K562 (cell line): ENCODE measurements around the gene BICC1.

Experiments
- BCOR ChIP-seq: fragments of 450-650 bp; IDR thresholded peaks from 2 replicates; pipeline ENCODE4 v1.6.1; 2016
- ELF4 ChIP-seq: fragments of 450-650 bp; formaldehyde crosslinking; IDR thresholded peaks from 2 replicates; pipeline ENCODE4 v1.4.0; 2022; ENCODE audit warnings: missing genetic modification characterization
- PHF8 ChIP-seq: fragments of 200-600 bp; sonication (generic); IDR thresholded peaks from 2 replicates; pipeline ENCODE4 v1.6.1; 2012; ENCODE audit warnings: mixed run types, mild to moderate bottlenecking, inconsistent platforms, low read length, moderate library complexity, borderline replicate concordance
- POLR2A ChIP-seq: fragments of 450-650 bp; conservative IDR thresholded peaks from 2 replicates; pipeline ENCODE4 v1.6.1; 2016
- POLR3G ChIP-seq: IDR thresholded peaks from 2 replicates; pipeline ENCODE4 v1.6.1; 2011; ENCODE audit not compliant: insufficient read length, insufficient replicate concordance; ENCODE audit errors: extremely low read depth
- STAT5B ChIP-seq: fragments of 250-450 bp; sonication (Bioruptor Pico); IDR thresholded peaks from 2 replicates; pipeline ENCODE4 v1.8.0; 2021; ENCODE audit warnings: mild to moderate bottlenecking, inconsistent platforms
- ZNF174 ChIP-seq: fragments of 250-450 bp; sonication (Bioruptor Pico); IDR thresholded peaks from 2 replicates; pipeline ENCODE4 v1.4.0; 2020; ENCODE audit warnings: mild to moderate bottlenecking
- ZNF444 ChIP-seq: fragments of 250-450 bp; sonication (Bioruptor Pico); IDR thresholded peaks from 2 replicates; pipeline ENCODE4 v1.4.0; 2020; ENCODE audit warnings: mild to moderate bottlenecking, moderate library complexity
- TF ChIP-seq, protein P1 (sequence below), 2 experiments: fragments of 450-650 bp; IDR thresholded peaks; 2 replicates each; pipeline ENCODE4 v1.6.1; 2016; ENCODE audit warnings: mild to moderate bottlenecking in 2 of 2, borderline replicate concordance in 1 of 2, low read depth in 1 of 2, moderate library complexity in 1 of 2

DNA sequence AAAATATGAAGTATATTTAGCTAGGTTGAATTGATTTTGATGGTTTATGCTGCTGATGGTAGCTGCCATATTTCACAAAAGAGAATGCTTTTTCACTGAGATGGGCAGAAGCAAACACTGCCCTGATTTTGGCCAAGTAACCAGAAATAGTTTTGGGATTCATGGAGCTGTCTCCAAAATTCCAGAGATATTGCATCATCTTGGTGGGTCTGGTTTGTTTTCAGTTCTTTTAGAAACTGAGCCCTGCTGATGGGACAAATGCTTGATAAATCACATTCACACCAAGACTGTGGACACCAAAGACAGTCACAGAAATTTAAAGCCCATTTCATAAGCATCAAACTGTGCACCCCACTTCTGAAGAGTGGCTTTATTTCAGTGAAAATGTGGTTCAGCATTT lies 140.5 kb downstream of the BICC1 start:
- TF ChIP-seq, protein P1, sequence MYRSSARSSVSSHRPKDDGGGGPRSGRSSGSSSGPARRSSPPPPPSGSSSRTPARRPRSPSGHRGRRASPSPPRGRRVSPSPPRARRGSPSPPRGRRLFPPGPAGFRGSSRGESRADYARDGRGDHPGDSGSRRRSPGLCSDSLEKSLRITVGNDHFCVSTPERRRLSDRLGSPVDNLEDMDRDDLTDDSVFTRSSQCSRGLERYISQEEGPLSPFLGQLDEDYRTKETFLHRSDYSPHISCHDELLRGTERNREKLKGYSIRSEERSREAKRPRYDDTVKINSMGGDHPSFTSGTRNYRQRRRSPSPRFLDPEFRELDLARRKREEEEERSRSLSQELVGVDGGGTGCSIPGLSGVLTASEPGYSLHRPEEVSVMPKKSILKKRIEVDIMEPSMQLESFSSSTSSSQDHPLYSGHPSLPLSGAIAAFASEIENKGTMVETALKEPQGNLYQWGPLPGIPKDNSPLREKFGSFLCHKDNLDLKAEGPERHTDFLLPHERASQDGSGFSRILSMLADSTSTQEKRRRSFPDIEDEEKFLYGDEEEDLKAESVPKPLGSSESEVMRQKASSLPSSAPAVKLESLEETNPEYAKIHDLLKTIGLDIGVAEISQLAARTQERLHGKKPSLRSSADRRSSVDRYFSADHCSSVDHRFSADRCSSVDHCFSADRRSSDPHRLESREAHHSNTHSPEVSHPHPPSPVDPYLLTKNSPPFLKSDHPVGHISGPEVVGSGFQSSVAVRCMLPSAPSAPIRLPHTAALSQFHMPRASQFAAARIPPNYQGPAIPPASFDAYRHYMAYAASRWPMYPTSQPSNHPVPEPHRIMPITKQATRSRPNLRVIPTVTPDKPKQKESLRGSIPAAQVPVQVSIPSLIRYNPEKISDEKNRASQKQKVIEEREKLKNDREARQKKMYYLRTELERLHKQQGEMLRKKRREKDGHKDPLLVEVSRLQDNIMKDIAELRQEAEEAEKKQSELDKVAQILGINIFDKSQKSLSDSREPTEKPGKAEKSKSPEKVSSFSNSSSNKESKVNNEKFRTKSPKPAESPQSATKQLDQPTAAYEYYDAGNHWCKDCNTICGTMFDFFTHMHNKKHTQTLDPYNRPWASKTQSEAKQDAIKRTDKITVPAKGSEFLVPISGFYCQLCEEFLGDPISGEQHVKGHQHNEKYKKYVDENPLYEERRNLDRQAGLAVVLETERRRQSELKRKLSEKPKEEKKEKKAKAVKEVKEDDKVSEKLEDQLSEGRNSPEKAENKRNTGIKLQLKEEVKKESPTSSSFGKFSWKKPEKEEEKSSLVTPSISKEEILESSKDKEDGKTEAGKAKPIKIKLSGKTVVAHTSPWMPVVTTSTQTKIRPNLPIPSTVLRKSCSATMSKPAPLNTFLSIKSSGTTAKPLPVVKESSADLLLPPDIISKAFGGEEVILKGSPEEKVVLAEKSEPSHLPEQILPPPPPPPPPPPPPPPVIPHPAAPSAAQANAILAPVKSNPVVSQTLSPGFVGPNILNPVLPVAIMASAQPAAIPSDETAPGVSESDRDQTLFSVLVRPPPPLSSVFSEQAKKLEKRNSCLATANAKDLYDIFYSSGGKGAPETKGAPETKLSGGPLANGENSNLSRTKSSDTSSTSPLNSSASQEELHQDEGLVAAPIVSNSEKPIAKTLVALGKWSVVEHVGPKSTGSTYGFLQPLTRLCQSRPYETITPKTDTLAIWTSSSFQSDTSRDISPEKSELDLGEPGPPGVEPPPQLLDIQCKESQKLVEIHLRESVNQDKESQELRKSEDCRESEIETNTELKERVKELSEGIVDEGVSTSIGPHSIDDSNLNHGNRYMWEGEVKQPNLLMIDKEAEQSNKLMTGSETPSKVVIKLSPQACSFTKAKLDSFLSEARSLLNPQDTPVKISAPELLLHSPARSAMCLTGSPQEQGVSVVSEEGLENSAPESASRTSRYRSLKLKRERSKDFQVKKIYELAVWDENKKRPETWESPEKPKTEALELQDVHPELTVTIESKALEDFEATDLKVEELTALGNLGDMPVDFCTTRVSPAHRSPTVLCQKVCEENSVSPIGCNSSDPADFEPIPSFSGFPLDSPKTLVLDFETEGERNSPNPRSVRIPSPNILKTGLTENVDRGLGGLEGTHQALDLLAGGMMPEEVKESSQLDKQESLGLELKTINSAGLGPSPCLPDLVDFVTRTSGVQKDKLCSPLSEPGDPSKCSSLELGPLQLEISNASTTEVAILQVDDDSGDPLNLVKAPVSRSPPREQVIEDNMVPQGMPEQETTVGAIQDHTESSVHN (IDR thresholded peaks at IDR 0.05; ENCODE audit: borderline replicate concordance in 1 of 2, low read depth in 1 of 2), result no peak
- TF ChIP-seq STAT5B (CRISPR knock-in tag) (no peak), ELF4 (no peak), POLR2A (no peak), PHF8 (no peak), ZNF174 (CRISPR knock-in tag) (no peak), ZNF444 (CRISPR knock-in tag) (no peak), BCOR (no peak), POLR3G (no peak)
